Endothelial cell of umbilical vein (primary cell): ENCODE measurements around the gene STON2. TPM values are rescaled to one million over a fixed set of nuclear protein-coding genes. Genes with fewer than 3 reads are reported as not detected.

ENCODE experiments used
- BruUV-seq: library from RNA; stranded (reverse); fragments of 400-500 nt; replicated peaks from 2 replicates; lab custom pipeline; 2021; lab: Mats Ljungman, UMichigan
- CTCF ChIA-PET: fragments of 300-600, 350-600 bp; sonication (Branson Sonifier 250); formaldehyde crosslinking; loops from one replicate; lab custom pipeline; 2021; ENCODE audit warnings: antibody characterized with exemption, inconsistent platforms; lab: Charles Lee
- POLR2A ChIA-PET: fragments of 300-600, 350-600 bp; sonication (Branson Sonifier 250); formaldehyde crosslinking; loops from one replicate; lab custom pipeline; 2021; ENCODE audit warnings: antibody characterized with exemption, inconsistent platforms; lab: Charles Lee
- DNase-seq: peaks from one replicate; pipeline ENCODE4 v3.0.0-alpha.2; 2011; ENCODE audit warnings: low read depth, low spot score
- FAIRE-seq: peaks from 2 replicates; lab custom pipeline; 2011; peaks lifted over from hg19 to GRCh38; lab: Jason Lieb, UNC
- H2AFZ ChIP-seq: 2 replicates; pipeline ENCODE4 v1.6.0; 2012; ENCODE audit warnings: low read depth, low read length, control low read depth, inconsistent platforms
- H3K27ac ChIP-seq: 2 replicates; pipeline ENCODE4 v1.5.1; 2011; ENCODE audit warnings: low read depth, mild to moderate bottlenecking, control low read depth, low read length, moderate library complexity; ENCODE audit not compliant: insufficient read depth
- H3K27me3 ChIP-seq, 2 experiments: 2 replicates each; pipeline versions ENCODE4 v1.6.0 to v1.6.1; 2011; ENCODE audit warnings: low read length in 2 of 2, mixed read lengths in 1 of 2; ENCODE audit not compliant: control insufficient read depth in 2 of 2, insufficient read depth in 2 of 2
- H3K36me3 ChIP-seq, 2 experiments: 2 replicates in 1 of 2; 3 replicates in 1 of 2; pipeline ENCODE4 v1.5.1; 2011; ENCODE audit warnings: low read length in 2 of 2, mild to moderate bottlenecking in 1 of 2, moderate library complexity in 1 of 2; ENCODE audit not compliant: control insufficient read depth in 2 of 2, insufficient read depth in 2 of 2; ENCODE audit errors: extremely low read depth in 1 of 2
- H3K4me1 ChIP-seq: 3 replicates; pipeline ENCODE4 v1.5.1; 2011; ENCODE audit warnings: mild to moderate bottlenecking, low read length; ENCODE audit not compliant: control insufficient read depth, insufficient read depth; ENCODE audit errors: extremely low read depth
- H3K4me2 ChIP-seq: 2 replicates; pipeline ENCODE4 v1.6.1; 2011; ENCODE audit warnings: low read length, control low read depth, mixed read lengths; ENCODE audit not compliant: insufficient read depth
- H3K4me3 ChIP-seq, 3 experiments: fragments of 200-600 bp in 1 of 3; sonication (generic), shearing (Covaris generic) in 1 of 3; replicated peaks in 1 of 3; 2 replicates each; pipeline ENCODE4 v1.5.1; 2011 to 2016; ENCODE audit warnings: control low read depth in 3 of 3, low read length in 3 of 3, mild to moderate bottlenecking in 2 of 3, inconsistent platforms in 1 of 3, low read depth in 1 of 3, moderate library complexity in 1 of 3; ENCODE audit not compliant: insufficient read depth in 1 of 3
- H3K79me2 ChIP-seq: 2 replicates; pipeline ENCODE4 v1.6.0; 2012; ENCODE audit warnings: low read length, inconsistent platforms; ENCODE audit not compliant: control insufficient read depth, insufficient read depth
- H3K9ac ChIP-seq: replicated peaks from 2 replicates; pipeline ENCODE3; 2011; ENCODE audit warnings: low read length, control low read depth; ENCODE audit not compliant: insufficient read depth; ENCODE audit errors: extremely low read depth
- H3K9me1 ChIP-seq: replicated peaks from 3 replicates; pipeline ENCODE4 v1.6.0; 2011; ENCODE audit warnings: mild to moderate bottlenecking, low read length; ENCODE audit not compliant: control insufficient read depth, insufficient read depth; ENCODE audit errors: extremely low read depth
- H3K9me3 ChIP-seq: replicated peaks from 2 replicates; pipeline ENCODE4 v1.5.1; 2012; ENCODE audit warnings: low read length, inconsistent platforms; ENCODE audit not compliant: control insufficient read depth, insufficient read depth
- H4K20me1 ChIP-seq: replicated peaks from 2 replicates; pipeline ENCODE3; 2011; ENCODE audit warnings: mild to moderate bottlenecking, low read length; ENCODE audit not compliant: control insufficient read depth, insufficient read depth; ENCODE audit errors: extremely low read depth
- EZH2 ChIP-seq: IDR thresholded peaks from 2 replicates; pipeline ENCODE4 v1.6.1; 2012; ENCODE audit warnings: borderline replicate concordance, low read depth, mild to moderate bottlenecking, moderate library complexity, low read length, inconsistent platforms; ENCODE audit not compliant: severe bottlenecking
- FOS ChIP-seq: IDR thresholded peaks from 2 replicates; pipeline ENCODE4 v1.6.1; 2011; ENCODE audit warnings: mild to moderate bottlenecking, low read length, moderate library complexity, borderline replicate concordance; ENCODE audit not compliant: insufficient read depth
- JUN ChIP-seq: IDR thresholded peaks from 2 replicates; pipeline ENCODE4 v1.6.1; 2011; ENCODE audit warnings: borderline replicate concordance, low read depth; ENCODE audit not compliant: insufficient read length, insufficient read depth
- MAX ChIP-seq: IDR thresholded peaks from 2 replicates; pipeline ENCODE4 v1.6.1; 2011; ENCODE audit not compliant: insufficient read depth, insufficient read length
- MYC ChIP-seq: IDR thresholded peaks from one replicate; pipeline ENCODE4 v1.6.1; 2011; ENCODE audit warnings: mild to moderate bottlenecking, low read depth, low read length
- POLR2A ChIP-seq: IDR thresholded peaks from 2 replicates; pipeline ENCODE4 v1.6.1; 2012; ENCODE audit warnings: low read depth, mild to moderate bottlenecking, control low read depth, low read length
- POLR2AphosphoS5 ChIP-seq: IDR thresholded peaks from 2 replicates; pipeline ENCODE4 v1.6.1; 2012; ENCODE audit warnings: low read depth, mild to moderate bottlenecking, control low read depth, low read length, moderate library complexity; ENCODE audit not compliant: insufficient read depth
- dilution Hi-C: fragments of 300-500 bp; cut with MboI; formaldehyde crosslinking; loops from one replicate; pipeline ENCODE4 v1.15.0; 2019; ENCODE audit warnings: low sequenced_read_pairs; ENCODE audit not compliant: extremely low pct_ligation_motif_present
- intact Hi-C: fragments of 100-400 bp; cut with micrococcal nuclease; formaldehyde crosslinking; loops from one replicate; pipeline ENCODE4 v1.10.0; 2022
- polyA plus RNA-seq, 4 experiments: library from polyadenylated mRNA; depleted of rRNA in 3 of 4; stranded (reverse) in 3 of 4; unstranded in 1 of 4; fragments of >200 nt; gene quantifications; 2 replicates each; pipeline versions ENCODE4 v1.2.1 to v1.2.3, GENCODE V29; 2011 to 2012; ENCODE audit warnings: missing spikeins in 1 of 4
- total RNA-seq: library from RNA; stranded (reverse); gene quantifications from 2 replicates; pipeline ENCODE4 v1.2.3, GENCODE V29; 2021
- TF ChIP-seq, protein P1 (sequence below), 2 donors: IDR thresholded peaks; 1 replicate in 1 of 2; 2 replicates in 1 of 2; pipeline ENCODE4 v1.5.1; 2011; ENCODE audit warnings: low read length in 2 of 2, mild to moderate bottlenecking in 2 of 2, moderate library complexity in 2 of 2, control low read depth in 1 of 2, inconsistent platforms in 1 of 2, low read depth in 1 of 2; ENCODE audit not compliant: insufficient read depth in 1 of 2; ENCODE audit errors: extremely low read depth in 1 of 2

STON2 gene
- total and polyA plus RNA-seq, 2 donors (not counting 3 experiments of a cell fraction or from before 2014, with no cell fraction given): not detected

GRCh38 chr14:81264671-81265070, 135.5 kb downstream of the STON2 start:
- FAIRE-seq: no peak
- CTCF ChIA-PET: interaction anchor here (3.8 kb wide), 1 partner anchor 200 kb away, joined by 13 read pairs; no protein-coding TSS in a partner anchor
- dilution Hi-C loops: no loop called here

More at GRCh38 chr14:81264671-81265070, 135.5 kb downstream of the STON2 start:
- Histone ChIP-seq H3K4me3 (no peak overlapping the region), H3K9ac (no peak overlapping the region), H3K4me2 (no peak overlapping the region), H3K36me3 (no peaks in the 10 kb centered on the region), H3K4me1 (no peaks in the 10 kb centered on the region), H3K27me3 (no peaks in the 10 kb centered on the region), H3K27ac (no peak overlapping the region), H3K79me2 (no peaks in the 10 kb centered on the region), H3K9me3 (no peaks in the 10 kb centered on the region), H3K9me1 (no peaks in the 10 kb centered on the region), H2AFZ (no peak overlapping the region), H4K20me1 (no peaks in the 10 kb centered on the region)
- BruUV-seq: no TSS peak
- intact Hi-C loops: no loop called here
- TF ChIP-seq JUN: no peak
- no peak for TF ChIP-seq MAX
- TF ChIP-seq FOS: no peak
- TF ChIP-seq, protein P1, sequence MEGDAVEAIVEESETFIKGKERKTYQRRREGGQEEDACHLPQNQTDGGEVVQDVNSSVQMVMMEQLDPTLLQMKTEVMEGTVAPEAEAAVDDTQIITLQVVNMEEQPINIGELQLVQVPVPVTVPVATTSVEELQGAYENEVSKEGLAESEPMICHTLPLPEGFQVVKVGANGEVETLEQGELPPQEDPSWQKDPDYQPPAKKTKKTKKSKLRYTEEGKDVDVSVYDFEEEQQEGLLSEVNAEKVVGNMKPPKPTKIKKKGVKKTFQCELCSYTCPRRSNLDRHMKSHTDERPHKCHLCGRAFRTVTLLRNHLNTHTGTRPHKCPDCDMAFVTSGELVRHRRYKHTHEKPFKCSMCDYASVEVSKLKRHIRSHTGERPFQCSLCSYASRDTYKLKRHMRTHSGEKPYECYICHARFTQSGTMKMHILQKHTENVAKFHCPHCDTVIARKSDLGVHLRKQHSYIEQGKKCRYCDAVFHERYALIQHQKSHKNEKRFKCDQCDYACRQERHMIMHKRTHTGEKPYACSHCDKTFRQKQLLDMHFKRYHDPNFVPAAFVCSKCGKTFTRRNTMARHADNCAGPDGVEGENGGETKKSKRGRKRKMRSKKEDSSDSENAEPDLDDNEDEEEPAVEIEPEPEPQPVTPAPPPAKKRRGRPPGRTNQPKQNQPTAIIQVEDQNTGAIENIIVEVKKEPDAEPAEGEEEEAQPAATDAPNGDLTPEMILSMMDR (IDR thresholded peaks at IDR 0.05; ENCODE audit: extremely low read depth in 1 of 2, insufficient read depth in 1 of 2, low read depth in 1 of 2, low read length in 2 of 2): no peak
- no peak for TF ChIP-seq POLR2AphosphoS5
- TF ChIP-seq POLR2A: no peak
- TF ChIP-seq MYC: no peak
- TF ChIP-seq EZH2: no peak
- POLR2A ChIA-PET: no interaction called here
- DNase-seq: no peak
